ENCODE results near the gene AZGP1. TPM values are rescaled to one million over a fixed set of nuclear protein-coding genes. Genes with fewer than 3 reads are reported as not detected.
"Not testable (repeated sequence)": the region's sequence is repeated elsewhere in the genome, so short reads cannot be mapped to it uniquely, and the experiment has no call there.

Gene AZGP1
- polyA plus RNA-seq, 1 donor (not counting 4 experiments of a cell fraction or from before 2014, with no cell fraction given) = 1.3 TPM

GRCh38 chr7:99974681-99975080 lies 1.1 kb downstream of the AZGP1 start:
- no peak overlapping the region for H3K4me2 ChIP-seq (ENCODE audit: control insufficient read depth, extremely low read depth, insufficient read depth, low read depth, low read length)
- no peaks in the 10 kb centered on the region for H3K9me1 ChIP-seq (ENCODE audit: control insufficient read depth, extremely low read depth, insufficient read depth, low read length)
- H3K9ac ChIP-seq (ENCODE audit: control insufficient read depth, extremely low read depth, insufficient read depth, low read length) = no peak overlapping the region
- dilution Hi-C loops (cut with MboI; ENCODE audit: extremely low pct_ligation_motif_present, low sequenced_read_pairs) = no loop called here
- no peaks in the 10 kb centered on the region for H3K9me3 ChIP-seq (ENCODE audit: control insufficient read depth, low read depth, low read length)
- no peaks in the 10 kb centered on the region for H3K79me2 ChIP-seq (ENCODE audit: control insufficient read depth, insufficient read depth, low read length)
- no peak overlapping the region for H2AFZ ChIP-seq (ENCODE audit: control insufficient read depth, low read length)
- TF ChIP-seq EZH2 (IDR thresholded peaks at IDR 0.05; ENCODE audit: low read length) (no peak), CTCF (optimal IDR thresholded peaks at IDR 0.05 in 1 of 3, IDR thresholded peaks at IDR 0.05 in 1 of 3, conservative IDR thresholded peaks at IDR 0.05 in 1 of 3; ENCODE audit: extremely low read depth in 1 of 3, insufficient read depth in 2 of 3, low read length in 3 of 3) (no peak)
- no peaks in the 10 kb centered on the region for H3K27me3 ChIP-seq (ENCODE audit: control insufficient read depth, extremely low read depth, insufficient read depth, low read length)
- DNase-seq (ENCODE audit: low read depth, low spot score) = no peak
- no peak overlapping the region for H3K4me3 ChIP-seq (ENCODE audit: control insufficient read depth in 2 of 3, extremely low read depth in 1 of 3, insufficient read depth in 2 of 3, low read depth in 1 of 3, low read length in 3 of 3)
- H4K20me1 ChIP-seq (ENCODE audit: control insufficient read depth, extremely low read depth, insufficient read depth, low read length) = no peaks in the 10 kb centered on the region
- no peak for FAIRE-seq
- H3K36me3 ChIP-seq (ENCODE audit: control insufficient read depth in 2 of 2, extremely low read depth in 1 of 2, insufficient read depth in 2 of 2, low read length in 2 of 2) = no peaks in the 10 kb centered on the region
- no peaks in the 10 kb centered on the region for H3K4me1 ChIP-seq (ENCODE audit: control insufficient read depth, extremely low read depth, insufficient read depth, low read length)
- H3K27ac ChIP-seq (ENCODE audit: control insufficient read depth, insufficient read depth, low read length) = no peak overlapping the region

- H3K36me3 ChIP-seq (ENCODE audit: control insufficient read depth in 2 of 2, extremely low read depth in 1 of 2, insufficient read depth in 2 of 2, low read length in 2 of 2); dilution Hi-C loops (cut with MboI; ENCODE audit: extremely low pct_ligation_motif_present, low sequenced_read_pairs); H3K9ac ChIP-seq (ENCODE audit: control insufficient read depth, extremely low read depth, insufficient read depth, low read length); H3K4me1 ChIP-seq (ENCODE audit: control insufficient read depth, extremely low read depth, insufficient read depth, low read length); H4K20me1 ChIP-seq (ENCODE audit: control insufficient read depth, extremely low read depth, insufficient read depth, low read length); H3K9me3 ChIP-seq (ENCODE audit: control insufficient read depth, low read depth, low read length); FAIRE-seq; H2AFZ ChIP-seq (ENCODE audit: control insufficient read depth, low read length); H3K27ac ChIP-seq (ENCODE audit: control insufficient read depth, insufficient read depth, low read length); H3K9me1 ChIP-seq (ENCODE audit: control insufficient read depth, extremely low read depth, insufficient read depth, low read length); H3K4me3 ChIP-seq (ENCODE audit: control insufficient read depth in 2 of 3, extremely low read depth in 1 of 3, insufficient read depth in 2 of 3, low read depth in 1 of 3, low read length in 3 of 3); H3K79me2 ChIP-seq (ENCODE audit: control insufficient read depth, insufficient read depth, low read length); DNase-seq (ENCODE audit: low read depth, low spot score); H3K4me2 ChIP-seq (ENCODE audit: control insufficient read depth, extremely low read depth, insufficient read depth, low read depth, low read length); H3K27me3 ChIP-seq (ENCODE audit: control insufficient read depth, extremely low read depth, insufficient read depth, low read length): not testable (repeated sequence)
Measured at GRCh38 chr7:99973817-99974216, 2.0 kb downstream of the AZGP1 start.

- Histone ChIP-seq H3K79me2 (ENCODE audit: control insufficient read depth, insufficient read depth, low read length) (no peaks in the 10 kb centered on the region), H3K4me2 (ENCODE audit: control insufficient read depth, extremely low read depth, insufficient read depth, low read depth, low read length) (no peak overlapping the region), H3K4me1 (ENCODE audit: control insufficient read depth, extremely low read depth, insufficient read depth, low read length) (no peaks in the 10 kb centered on the region), H3K9me3 (ENCODE audit: control insufficient read depth, low read depth, low read length) (no peaks in the 10 kb centered on the region), H3K36me3 (ENCODE audit: control insufficient read depth in 2 of 2, extremely low read depth in 1 of 2, insufficient read depth in 2 of 2, low read length in 2 of 2) (no peaks in the 10 kb centered on the region), H3K27ac (ENCODE audit: control insufficient read depth, insufficient read depth, low read length) (no peak overlapping the region), H4K20me1 (ENCODE audit: control insufficient read depth, extremely low read depth, insufficient read depth, low read length) (no peaks in the 10 kb centered on the region), H3K9ac (ENCODE audit: control insufficient read depth, extremely low read depth, insufficient read depth, low read length) (no peak overlapping the region), H3K4me3 (ENCODE audit: control insufficient read depth in 2 of 3, extremely low read depth in 1 of 3, insufficient read depth in 2 of 3, low read depth in 1 of 3, low read length in 3 of 3) (no peak overlapping the region), H2AFZ (ENCODE audit: control insufficient read depth, low read length) (no peak overlapping the region), H3K27me3 (ENCODE audit: control insufficient read depth, extremely low read depth, insufficient read depth, low read length) (no peaks in the 10 kb centered on the region), H3K9me1 (ENCODE audit: control insufficient read depth, extremely low read depth, insufficient read depth, low read length) (no peaks in the 10 kb centered on the region)
- no peak for FAIRE-seq
- DNase-seq (ENCODE audit: low read depth, low spot score) = no peak
- no peak for TF ChIP-seq EZH2 (IDR thresholded peaks at IDR 0.05; ENCODE audit: low read length)
- dilution Hi-C loops (cut with MboI; ENCODE audit: extremely low pct_ligation_motif_present, low sequenced_read_pairs) = no loop called here
Measured at GRCh38 chr7:99971242-99971641, 4.6 kb downstream of the AZGP1 start.

GRCh38 chr7:99969813-99970212 lies 6.0 kb downstream of the AZGP1 start:
- H4K20me1 ChIP-seq (ENCODE audit: control insufficient read depth, extremely low read depth, insufficient read depth, low read length); H3K79me2 ChIP-seq (ENCODE audit: control insufficient read depth, insufficient read depth, low read length); H3K4me1 ChIP-seq (ENCODE audit: control insufficient read depth, extremely low read depth, insufficient read depth, low read length); H3K9me3 ChIP-seq (ENCODE audit: control insufficient read depth, low read depth, low read length); dilution Hi-C loops (cut with MboI; ENCODE audit: extremely low pct_ligation_motif_present, low sequenced_read_pairs); H3K4me3 ChIP-seq (ENCODE audit: control insufficient read depth in 2 of 3, extremely low read depth in 1 of 3, insufficient read depth in 2 of 3, low read depth in 1 of 3, low read length in 3 of 3); H3K27me3 ChIP-seq (ENCODE audit: control insufficient read depth, extremely low read depth, insufficient read depth, low read length); H3K9ac ChIP-seq (ENCODE audit: control insufficient read depth, extremely low read depth, insufficient read depth, low read length); H3K27ac ChIP-seq (ENCODE audit: control insufficient read depth, insufficient read depth, low read length); FAIRE-seq; DNase-seq (ENCODE audit: low read depth, low spot score); H3K4me2 ChIP-seq (ENCODE audit: control insufficient read depth, extremely low read depth, insufficient read depth, low read depth, low read length); H2AFZ ChIP-seq (ENCODE audit: control insufficient read depth, low read length); H3K36me3 ChIP-seq (ENCODE audit: control insufficient read depth in 2 of 2, extremely low read depth in 1 of 2, insufficient read depth in 2 of 2, low read length in 2 of 2); H3K9me1 ChIP-seq (ENCODE audit: control insufficient read depth, extremely low read depth, insufficient read depth, low read length): not testable (repeated sequence)
